Gastrocnemius medialis (tissue), 4 donors: ENCODE data around the gene POU3F1. TPM values are rescaled to one million over a fixed set of nuclear protein-coding genes. Genes with fewer than 3 reads are reported as not detected.
A peak's percentile ranks its signal among the peaks of the same experiment; 100 is the strongest.

Experiments used
- ATAC-seq, 2 donors: fragments of 150-250 bp; one replicate each; pipeline ENCODE4 v1.9.1; 2016
- DNase-seq, 2 donors: peaks; one replicate each; pipeline ENCODE4 v3.0.0-alpha.2; 2019
- H3K27ac ChIP-seq, 4 donors: fragments of 200-600 bp; sonication (generic); 1 replicate in 1 of 4; 2 replicates in 3 of 4; pipeline ENCODE4 v1.5.1; 2016 to 2018; ENCODE audit warnings: mild to moderate bottlenecking in 2 of 4, moderate library complexity in 1 of 4
- H3K27me3 ChIP-seq, 3 donors: fragments of 200-600 bp; sonication (generic) in 2 of 3; 1 replicate in 1 of 3; 2 replicates in 2 of 3; pipeline versions ENCODE4 v1.5.1 to v1.6.0; 2016 to 2019; ENCODE audit warnings: mild to moderate bottlenecking in 1 of 3, moderate library complexity in 1 of 3
- H3K36me3 ChIP-seq, 2 donors: fragments of 200-600 bp; sonication (generic) in 1 of 2; one replicate each; pipeline ENCODE4 v1.5.1; 2017 to 2018
- H3K4me1 ChIP-seq, 2 donors: fragments of 200-600 bp; sonication (generic) in 1 of 2; one replicate each; pipeline ENCODE4 v1.5.1; 2016 to 2017; ENCODE audit warnings: mild to moderate bottlenecking in 2 of 2
- H3K4me3 ChIP-seq, 4 donors: fragments of 200-600 bp; sonication (generic) in 3 of 4; 1 replicate in 1 of 4; 2 replicates in 3 of 4; pipeline ENCODE4 v1.5.1; 2016 to 2019; ENCODE audit warnings: mild to moderate bottlenecking in 2 of 4
- H3K9me3 ChIP-seq, 3 donors: fragments of 200-600 bp; sonication (generic) in 2 of 3; 1 replicate in 1 of 3; 2 replicates in 2 of 3; pipeline ENCODE4 v1.5.1; 2016 to 2019
- CTCF ChIP-seq, 5 experiments: fragments of 450-650 bp in 3 of 5; fragments of 200-600 bp in 2 of 5; sonication (generic) in 2 of 5; IDR thresholded peaks in 4 of 5; conservative IDR thresholded peaks in 1 of 5; 1 replicate in 4 of 5; 2 replicates in 1 of 5; pipeline ENCODE4 v1.5.1; 2016 to 2019; ENCODE audit warnings: antibody characterized with exemption in 5 of 5, mild to moderate bottlenecking in 3 of 5, moderate library complexity in 3 of 5
- POLR2A ChIP-seq, 2 donors: fragments of 450-650 bp; IDR thresholded peaks; one replicate each; pipeline ENCODE4 v1.6.1; 2017; ENCODE audit warnings: antibody characterized with exemption in 2 of 2, mild to moderate bottlenecking in 2 of 2, moderate library complexity in 2 of 2
- in situ Hi-C, 4 donors: fragments of 200-750 bp; cut with MboI; loops; one replicate each; pipeline versions ENCODE4 v1.15.0 to v1.8.0; 2017; ENCODE audit warnings: low sequenced_read_pairs in 4 of 4
- intact Hi-C: fragments of 100-400 bp; cut with DNase I; formaldehyde crosslinking; loops from one replicate; pipeline ENCODE4 v1.15.1; 2023; ENCODE audit warnings: low total_unique reads
- total RNA-seq, 4 donors: library from RNA; depleted of rRNA; stranded (reverse); fragments of >200 nt; gene quantifications; one replicate each; pipeline versions ENCODE4 v1.1.0 to v1.2.3, GENCODE V29; 2016

Gene POU3F1
- total RNA-seq, 4 donors from 2014 or later = 0.13 to 2.3 (median 0.69) TPM

GRCh38 chr1:37999430-38000232, 47.0 kb downstream of the POU3F1 start:
- Histone ChIP-seq H3K27me3 (no peaks in the 10 kb centered on the region), H3K4me3 (peak overlapping the region; percentile 74 to 89 (median 83)), H3K9me3 (no peaks in the 10 kb centered on the region), H3K36me3 (peaks cover 0 to 43% of the 10 kb centered on the region in 2 donors), H3K4me1 (peaks cover 47 to 66% of the 10 kb centered on the region in 2 donors), H3K27ac (peak overlapping the region; percentile 94 to 100 (median 98))
- no peak for ATAC-seq
- DNase-seq = no peak
- in situ Hi-C loops (no loop called here), intact Hi-C loops (loop anchor here (10.0 kb wide), 1 partner anchor 525 kb away; the partner anchor contains the start of gene ZC3H12A)
- TF ChIP-seq POLR2A (IDR thresholded peaks at IDR 0.05) (peak; percentile 40 to 44), CTCF (IDR thresholded peaks at IDR 0.05 in 4 of 5, conservative IDR thresholded peaks at IDR 0.05 in 1 of 5) (no peak)

GRCh38 chr1:37998913-37999429, 47.6 kb downstream of the POU3F1 start:
- Histone ChIP-seq H3K4me3 (peak overlapping the region; percentile 21 to 89 (median 76)), H3K27me3 (no peaks in the 10 kb centered on the region), H3K4me1 (peaks cover 47 to 66% of the 10 kb centered on the region in 2 donors), H3K9me3 (no peaks in the 10 kb centered on the region), H3K36me3 (peaks cover 0 to 38% of the 10 kb centered on the region in 2 donors), H3K27ac (peak overlapping the region; percentile 94 to 100 (median 98))
- DNase-seq (peak; percentile 51 to 84), ATAC-seq (peak; percentile 3 to 10)
- TF ChIP-seq POLR2A (IDR thresholded peaks at IDR 0.05) (no peak), CTCF (IDR thresholded peaks at IDR 0.05 in 4 of 5, conservative IDR thresholded peaks at IDR 0.05 in 1 of 5) (peak in 2 of 5 experiments; percentile 33 to 38)
- in situ Hi-C loops = no loop called here
- intact Hi-C loops = no loop called here

- Histone ChIP-seq H3K27ac (peak overlapping the region; percentile 94 to 100 (median 98)), H3K4me3 (peak overlapping the region in 3 of 4 donors; percentile 74 to 89 (median 77)), H3K27me3 (no peaks in the 10 kb centered on the region), H3K4me1 (peaks cover 47 to 66% of the 10 kb centered on the region in 2 donors), H3K36me3 (peaks cover 0 to 35% of the 10 kb centered on the region in 2 donors), H3K9me3 (no peaks in the 10 kb centered on the region)
- intact Hi-C loops = no loop called here
- no peak for DNase-seq
- no peak for TF ChIP-seq CTCF (IDR thresholded peaks at IDR 0.05 in 4 of 5, conservative IDR thresholded peaks at IDR 0.05 in 1 of 5)
- in situ Hi-C loops = no loop called here
- ATAC-seq = no peak
These were observed 48.3 kb downstream of the POU3F1 start for GRCh38 chr1:37998089-37998808.

- intact Hi-C loops (no loop called here), in situ Hi-C loops (no loop called here)
- TF ChIP-seq POLR2A (IDR thresholded peaks at IDR 0.05) (no peak), CTCF (IDR thresholded peaks at IDR 0.05 in 4 of 5, conservative IDR thresholded peaks at IDR 0.05 in 1 of 5) (no peak)
- no peaks in the 10 kb centered on the region for H3K9me3 ChIP-seq
- ATAC-seq (no peak), DNase-seq (no peak)
- peak overlapping the region in 1 of 4 donors; percentile 74 for H3K4me3 ChIP-seq
- H3K27me3 ChIP-seq = no peaks in the 10 kb centered on the region
- H3K27ac ChIP-seq = peak overlapping the region; percentile 94 to 100 (median 98)
- peaks cover 0 to 27% of the 10 kb centered on the region in 2 donors for H3K36me3 ChIP-seq
- H3K4me1 ChIP-seq = peaks cover 47 to 59% of the 10 kb centered on the region in 2 donors
These were observed 49.1 kb downstream of the POU3F1 start for GRCh38 chr1:37997256-37998088.
